Lower leg skin (tissue), 4 donors: ENCODE data around the gene CMIP. TPM values are rescaled to one million over a fixed set of nuclear protein-coding genes. Genes with fewer than 3 reads are reported as not detected.
A peak's percentile ranks its signal among the peaks of the same experiment; 100 is the strongest.

ENCODE experiments used
- DNase-seq, 2 donors: peaks; one replicate each; pipeline ENCODE4 v3.0.0-alpha.2; 2019; ENCODE audit warnings: low spot score in 2 of 2
- H3K4me3 ChIP-seq: fragments of 200-600 bp; sonication (generic); 2 replicates; pipeline ENCODE4 v1.5.1; 2017; ENCODE audit warnings: mild to moderate bottlenecking, low read depth; ENCODE audit not compliant: poor library complexity, severe bottlenecking
- POLR2A ChIP-seq, 2 donors: fragments of 450-650 bp; IDR thresholded peaks; one replicate each; pipeline ENCODE4 v1.6.1; 2016 to 2017; ENCODE audit warnings: antibody characterized with exemption in 2 of 2, mild to moderate bottlenecking in 1 of 2, moderate library complexity in 1 of 2
- WGBS, 2 donors: methylation state at CpG; one replicate each; pipeline ENCODE4 v1.1.5; 2018; 5-methylcytosine and 5-hydroxymethylcytosine counted together
- intact Hi-C: fragments of 100-400 bp; cut with DNase I; formaldehyde crosslinking; loops from one replicate; pipeline ENCODE4 v1.15.0; 2023; ENCODE audit warnings: low total_unique reads
- total RNA-seq, 4 donors: library from RNA; depleted of rRNA; stranded (reverse); fragments of >200 nt; gene quantifications; one replicate each; pipeline ENCODE4 v1.1.0, GENCODE V29; 2016
- TF ChIP-seq, protein P1 (sequence below), 3 donors: fragments of 450-650 bp; IDR thresholded peaks; one replicate each; pipeline ENCODE4 v1.5.1; 2016; ENCODE audit warnings: antibody characterized with exemption in 3 of 3, mild to moderate bottlenecking in 3 of 3, moderate library complexity in 2 of 3

The CMIP gene
- total RNA-seq, 4 donors from 2014 or later = 53.7 to 115 (median 77.4) TPM

DNA sequence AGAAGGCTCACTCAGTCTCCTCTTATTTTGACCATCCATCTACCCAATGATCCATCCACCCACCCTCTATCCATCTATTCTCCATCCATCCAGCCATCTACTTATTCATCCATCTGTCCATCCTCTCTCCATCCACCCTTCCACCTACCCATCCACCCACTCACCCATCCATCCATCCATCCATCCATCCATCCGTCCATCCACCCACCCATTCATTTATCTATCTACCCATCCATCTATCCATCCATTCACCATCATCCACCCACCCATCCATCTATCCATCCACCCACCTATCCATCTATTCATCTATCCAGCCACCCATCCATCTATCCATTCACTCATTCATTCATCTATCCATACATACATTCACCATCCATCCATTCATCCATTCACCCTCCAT, 288.7 kb downstream of the CMIP start:
- no peak overlapping the region for H3K4me3 ChIP-seq
- 93 to 94% methylated on average over 1 of the region's 1 CpG for WGBS, 2 donors
- intact Hi-C loops = loop anchor here (10.0 kb wide), 1 partner anchor 528 kb away; no protein-coding TSS in a partner anchor
- TF ChIP-seq POLR2A (IDR thresholded peaks at IDR 0.05) = no peak
- TF ChIP-seq, protein P1, sequence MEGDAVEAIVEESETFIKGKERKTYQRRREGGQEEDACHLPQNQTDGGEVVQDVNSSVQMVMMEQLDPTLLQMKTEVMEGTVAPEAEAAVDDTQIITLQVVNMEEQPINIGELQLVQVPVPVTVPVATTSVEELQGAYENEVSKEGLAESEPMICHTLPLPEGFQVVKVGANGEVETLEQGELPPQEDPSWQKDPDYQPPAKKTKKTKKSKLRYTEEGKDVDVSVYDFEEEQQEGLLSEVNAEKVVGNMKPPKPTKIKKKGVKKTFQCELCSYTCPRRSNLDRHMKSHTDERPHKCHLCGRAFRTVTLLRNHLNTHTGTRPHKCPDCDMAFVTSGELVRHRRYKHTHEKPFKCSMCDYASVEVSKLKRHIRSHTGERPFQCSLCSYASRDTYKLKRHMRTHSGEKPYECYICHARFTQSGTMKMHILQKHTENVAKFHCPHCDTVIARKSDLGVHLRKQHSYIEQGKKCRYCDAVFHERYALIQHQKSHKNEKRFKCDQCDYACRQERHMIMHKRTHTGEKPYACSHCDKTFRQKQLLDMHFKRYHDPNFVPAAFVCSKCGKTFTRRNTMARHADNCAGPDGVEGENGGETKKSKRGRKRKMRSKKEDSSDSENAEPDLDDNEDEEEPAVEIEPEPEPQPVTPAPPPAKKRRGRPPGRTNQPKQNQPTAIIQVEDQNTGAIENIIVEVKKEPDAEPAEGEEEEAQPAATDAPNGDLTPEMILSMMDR (IDR thresholded peaks at IDR 0.05) = no peak
- DNase-seq = no peak

DNA sequence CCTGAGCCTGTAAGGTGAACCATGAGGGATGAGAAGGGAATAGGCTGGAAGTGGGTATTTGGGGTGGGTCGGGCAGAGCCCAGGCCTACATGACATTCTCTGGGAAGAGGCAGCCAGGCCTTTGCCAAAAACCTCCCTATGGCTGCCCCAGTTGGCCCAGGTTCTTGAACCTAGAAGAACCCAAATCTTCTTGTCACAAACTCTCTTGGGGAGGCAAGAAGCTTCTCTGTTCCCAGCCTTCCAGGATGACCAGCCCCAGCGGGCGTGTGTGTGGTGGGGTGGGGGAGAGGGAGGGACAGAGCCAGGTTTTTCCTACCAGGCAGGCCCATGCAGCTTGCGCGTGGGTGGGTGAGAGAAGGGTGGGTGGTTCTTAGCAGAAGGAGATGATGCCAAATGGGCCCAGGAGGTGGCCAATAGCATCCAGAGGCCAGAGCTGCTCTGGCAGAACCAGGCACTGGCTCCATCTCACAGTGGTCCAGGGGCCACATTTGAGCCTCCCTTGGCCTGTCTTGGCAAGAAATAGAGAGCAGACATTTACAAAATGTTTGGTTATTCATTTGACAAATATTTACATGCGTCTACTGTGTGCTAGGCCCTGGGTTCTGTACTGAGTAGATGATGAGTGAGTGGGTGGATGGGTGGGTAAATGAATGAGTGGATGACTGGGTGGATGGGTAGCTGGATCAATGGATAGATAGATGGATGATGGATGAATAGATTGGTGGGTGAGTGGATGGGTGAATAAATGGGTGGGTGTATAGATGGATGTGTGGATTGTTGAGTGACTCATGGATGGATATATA, 290.2 kb downstream of the CMIP start:
- TF ChIP-seq, protein P1 (IDR thresholded peaks at IDR 0.05) = no peak
- TF ChIP-seq POLR2A (IDR thresholded peaks at IDR 0.05) = no peak
- DNase-seq = no peak
- WGBS, 2 donors = 87 to 91% methylated on average over 6 of the region's 6 CpGs
- no peak overlapping the region for H3K4me3 ChIP-seq
- intact Hi-C loops = loop anchor here (10.0 kb wide), 1 partner anchor 530 kb away; no protein-coding TSS in a partner anchor

DNA sequence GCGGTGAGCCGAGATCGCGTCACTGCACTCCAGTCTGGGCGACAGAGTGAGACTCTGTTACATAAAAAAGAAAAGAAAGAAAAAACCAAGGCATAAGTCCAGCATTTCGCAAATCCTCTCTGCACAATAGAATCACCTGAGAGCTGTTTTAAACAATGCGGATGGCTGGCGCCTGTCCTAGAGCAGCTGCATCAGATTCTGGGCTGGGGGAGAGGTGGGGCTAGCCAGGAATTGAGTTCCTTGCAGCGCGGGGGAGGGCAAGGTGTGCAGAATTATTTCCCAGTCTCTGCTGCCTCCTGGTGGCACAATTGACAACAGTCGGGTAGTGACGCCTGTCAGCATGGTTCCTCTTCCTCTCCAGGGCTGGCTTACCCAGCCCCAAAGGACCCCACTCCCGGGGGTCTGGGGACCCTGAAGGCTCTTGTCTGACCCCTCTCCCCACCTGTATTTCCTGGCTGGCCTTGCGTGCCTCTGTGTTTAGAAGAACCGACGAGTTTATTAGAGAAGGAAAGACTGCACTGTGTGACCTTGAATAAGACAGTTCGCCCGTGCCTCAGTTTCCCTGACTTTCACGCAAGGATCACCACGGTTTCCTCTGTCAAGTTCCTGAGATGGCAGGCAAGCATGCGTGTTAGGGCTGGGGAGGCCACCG, 293.4 kb downstream of the CMIP start:
- intact Hi-C loops = loop anchor here (10.0 kb wide), 1 partner anchor 533 kb away; no protein-coding TSS in a partner anchor
- DNase-seq = peak; percentile 73 to 96

DNA sequence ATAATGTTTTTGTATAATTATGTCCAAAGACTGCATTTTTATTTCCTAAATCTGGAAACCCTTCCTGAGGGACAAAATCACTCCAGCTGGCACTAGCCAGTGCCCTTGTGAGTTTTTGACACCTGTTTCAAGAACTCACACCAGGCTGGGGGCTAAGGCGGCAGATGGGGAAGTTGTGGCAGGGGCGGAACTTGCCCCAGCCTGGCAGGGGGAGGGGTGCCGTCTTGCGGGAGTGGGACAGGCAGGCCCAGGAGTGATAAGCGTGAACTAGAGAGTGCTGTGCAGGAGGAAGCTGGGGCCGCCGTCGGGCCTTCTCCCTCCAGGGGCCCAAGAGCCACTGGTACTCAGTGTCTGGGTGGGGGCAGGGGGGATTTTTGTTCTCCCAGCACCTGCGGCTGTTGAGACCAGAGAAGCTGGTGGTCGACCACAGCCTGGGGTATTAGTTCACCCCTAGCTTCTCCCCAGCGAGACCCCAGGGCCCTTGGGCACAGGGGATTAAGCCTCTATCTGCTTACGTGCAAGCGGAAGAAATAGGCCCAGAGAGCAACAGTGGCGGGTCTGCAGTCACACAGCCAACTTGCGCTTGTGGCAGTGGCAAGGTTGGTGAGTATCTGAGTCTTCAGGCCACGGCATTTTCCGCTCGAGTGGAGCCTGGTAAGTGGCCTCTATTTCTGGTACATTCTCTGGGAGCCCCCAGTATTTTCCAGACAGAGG, 294.3 kb downstream of the CMIP start:
- WGBS, 2 donors = 71 to 75% methylated on average over 18 of the region's 18 CpGs
- intact Hi-C loops = loop anchor here (10.0 kb wide), 1 partner anchor 534 kb away; no protein-coding TSS in a partner anchor
- DNase-seq = peak in 1 of 2 donors; percentile 87
- H3K4me3 ChIP-seq = no peak overlapping the region
- TF ChIP-seq, protein P1 (IDR thresholded peaks at IDR 0.05) = no peak
- TF ChIP-seq POLR2A (IDR thresholded peaks at IDR 0.05) = no peak

More for the DNA sequence above, 293.4 kb downstream of the CMIP start:
- H3K4me3 ChIP-seq = no peak overlapping the region
- 8 to 11% methylated on average over 21 to 22 of the region's 22 CpGs for WGBS, 2 donors
- TF ChIP-seq POLR2A (IDR thresholded peaks at IDR 0.05) = no peak
- TF ChIP-seq, protein P1 (IDR thresholded peaks at IDR 0.05) = peak in 1 of 3 donors; percentile 74

DNA sequence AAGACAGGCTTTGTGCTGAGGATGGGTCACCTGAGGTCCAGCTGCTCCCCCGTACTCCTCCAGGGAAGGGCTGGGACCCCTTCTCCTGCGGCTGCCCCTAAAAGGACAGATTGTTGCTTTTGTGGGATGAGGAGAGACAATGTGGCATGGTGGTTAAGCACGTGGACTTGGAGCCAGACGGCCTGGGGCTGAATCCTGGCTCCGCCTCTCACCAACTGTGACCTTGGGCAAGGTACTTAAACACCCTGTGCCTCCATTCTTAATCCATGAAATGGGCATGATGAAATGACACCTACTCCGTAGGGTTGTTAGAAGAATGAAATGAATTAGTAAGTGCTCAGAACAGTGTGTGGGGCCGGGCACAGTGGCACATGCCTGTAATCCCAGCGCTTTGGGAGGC, 294.9 kb downstream of the CMIP start:
- WGBS, 2 donors = 84 to 89% methylated on average over 8 of the region's 8 CpGs
- DNase-seq = no peak
- no peak overlapping the region for H3K4me3 ChIP-seq
- TF ChIP-seq, protein P1 (IDR thresholded peaks at IDR 0.05) = no peak
- TF ChIP-seq POLR2A (IDR thresholded peaks at IDR 0.05) = no peak
- intact Hi-C loops = loop anchor here (10.0 kb wide), 1 partner anchor 535 kb away; no protein-coding TSS in a partner anchor
